ENCODE results near the gene FEZ2.

Gene FEZ2

DNA sequence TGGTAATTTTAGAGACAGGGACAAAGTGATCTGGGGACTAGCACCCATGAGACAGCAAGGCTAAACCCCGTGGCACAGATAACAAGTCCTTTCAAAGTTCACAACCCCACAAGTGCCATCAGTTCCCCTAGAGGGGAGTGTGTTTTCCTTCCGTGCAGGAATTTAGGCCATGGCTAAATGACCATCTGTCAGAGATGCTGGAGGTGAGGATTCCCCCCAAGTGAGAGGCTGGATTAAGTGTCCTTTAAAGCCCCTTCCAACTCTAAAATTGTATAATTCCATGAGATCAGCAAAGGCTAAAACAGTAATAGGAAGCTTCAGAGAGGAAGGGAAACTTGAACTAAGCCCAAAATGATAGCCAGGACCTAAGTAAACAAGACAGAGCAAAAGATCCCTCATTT, 8.7 kb downstream of the FEZ2 start:
- DNase-seq = no peak
- intact Hi-C loops (cut with DNase I) = no loop called here

DNA sequence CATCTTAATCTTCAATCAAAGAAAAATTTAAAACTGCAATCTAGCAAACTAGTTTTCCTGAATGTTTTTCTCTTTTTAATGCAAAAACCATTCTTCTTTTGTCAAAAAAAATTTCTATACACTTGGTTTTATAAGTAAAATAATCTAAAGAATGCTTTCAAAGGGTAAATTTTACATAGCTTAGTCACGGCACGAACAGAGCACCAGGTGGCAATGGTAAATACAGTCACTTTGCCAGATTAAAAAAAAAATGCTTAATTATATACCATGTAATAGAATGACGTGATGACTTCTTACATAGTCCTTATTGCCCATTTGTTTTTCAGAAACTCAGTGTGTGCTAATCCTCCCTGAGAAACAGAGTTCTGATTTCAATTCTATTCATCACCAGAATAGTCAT, 10.4 kb downstream of the FEZ2 start:
- intact Hi-C loops (cut with DNase I) = no loop called here
- no peak for DNase-seq

DNA sequence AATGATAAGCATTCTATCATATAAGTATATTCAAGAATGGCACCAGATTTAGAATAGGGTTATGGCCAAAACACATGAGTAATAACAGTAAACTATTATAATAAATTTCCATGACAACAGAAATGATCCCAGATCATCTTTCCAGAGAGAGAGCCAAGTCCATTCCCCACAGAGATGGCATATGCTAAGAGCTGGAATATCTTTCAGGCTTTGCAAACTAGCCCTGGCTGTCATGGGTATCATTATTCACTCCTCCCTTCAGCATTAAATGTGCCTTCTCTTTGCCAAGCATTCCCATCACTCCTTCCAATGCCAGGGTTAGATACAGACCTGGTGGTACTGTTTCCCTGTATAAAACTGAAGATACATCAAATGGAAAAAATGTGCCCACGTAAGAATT, 10.9 kb downstream of the FEZ2 start:
- intact Hi-C loops (cut with DNase I) = no loop called here
- no peak for DNase-seq

DNA sequence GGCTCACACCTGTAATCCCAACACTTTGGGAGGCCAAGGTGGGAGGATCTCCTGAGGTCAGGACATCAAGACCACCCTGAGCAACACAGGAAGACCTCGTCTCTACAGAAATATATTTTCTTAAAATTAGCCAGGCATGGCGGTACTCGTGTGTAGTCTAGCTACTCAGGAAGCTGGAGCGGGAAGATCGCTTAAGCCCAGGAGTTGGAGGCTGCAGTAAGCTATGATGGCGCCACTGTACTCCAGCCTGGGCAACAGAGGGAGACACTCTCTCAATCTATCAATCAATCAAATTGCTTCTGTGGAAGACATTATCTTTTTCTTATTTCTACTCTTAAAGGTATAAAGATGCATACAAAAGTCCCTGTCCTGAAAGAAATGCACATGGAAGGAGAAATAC, 11.3 kb downstream of the FEZ2 start:
- intact Hi-C loops (cut with DNase I) = no loop called here
- no peak for DNase-seq

DNA sequence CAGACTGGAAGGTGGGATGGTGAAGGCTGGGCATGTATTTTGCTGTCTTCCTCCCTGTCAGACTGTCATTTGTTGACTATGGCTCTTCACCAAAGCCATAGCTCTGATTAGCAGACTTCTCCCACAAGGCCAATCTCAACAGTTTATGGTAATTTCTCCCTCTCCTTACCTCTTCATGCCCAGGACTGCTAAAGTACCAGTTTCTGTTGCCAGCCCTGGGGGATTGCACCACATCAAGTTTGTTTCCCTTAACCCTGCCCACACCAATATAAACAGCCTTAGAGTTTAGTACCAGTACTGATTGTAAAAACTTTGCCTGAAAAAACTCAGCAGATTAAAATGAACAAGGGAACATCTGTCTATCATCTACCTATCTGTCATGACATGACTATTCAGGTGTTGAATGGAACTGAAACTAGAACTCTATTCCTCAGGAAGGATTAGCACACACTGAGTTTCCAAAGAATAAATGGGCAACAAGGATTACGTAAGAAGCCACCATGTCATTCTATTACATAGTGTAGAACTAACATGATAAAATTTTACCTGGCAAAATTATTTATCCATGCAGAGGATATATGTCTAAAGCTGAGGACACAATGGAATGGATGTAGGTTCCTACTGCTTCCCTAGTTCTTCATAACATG, 13.7 kb downstream of the FEZ2 start:
- DNase-seq = no peak

DNA sequence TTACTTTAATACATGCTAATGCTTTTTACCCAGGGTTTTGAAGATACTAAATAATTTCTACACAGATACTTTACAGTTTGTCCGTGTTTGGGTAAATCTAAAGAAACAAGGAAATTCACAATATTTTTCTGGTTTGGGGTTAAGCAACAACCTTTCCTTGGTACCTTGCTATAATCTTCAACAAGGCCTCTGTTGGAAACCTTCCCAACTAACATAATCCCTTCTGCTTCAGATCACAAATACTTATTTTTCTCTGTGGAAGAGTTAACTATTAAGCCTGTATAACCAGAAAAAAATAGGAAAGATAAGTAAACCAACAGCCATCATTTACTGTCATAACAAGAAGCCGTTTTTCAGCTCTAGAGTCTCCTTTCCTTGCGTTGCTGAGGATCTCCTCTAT, 15.0 kb downstream of the FEZ2 start:
- no peak for DNase-seq
- intact Hi-C loops (cut with DNase I) = no loop called here

More for the DNA sequence above, 13.7 kb downstream of the FEZ2 start:
- intact Hi-C loops (cut with DNase I) = no loop called here

DNA sequence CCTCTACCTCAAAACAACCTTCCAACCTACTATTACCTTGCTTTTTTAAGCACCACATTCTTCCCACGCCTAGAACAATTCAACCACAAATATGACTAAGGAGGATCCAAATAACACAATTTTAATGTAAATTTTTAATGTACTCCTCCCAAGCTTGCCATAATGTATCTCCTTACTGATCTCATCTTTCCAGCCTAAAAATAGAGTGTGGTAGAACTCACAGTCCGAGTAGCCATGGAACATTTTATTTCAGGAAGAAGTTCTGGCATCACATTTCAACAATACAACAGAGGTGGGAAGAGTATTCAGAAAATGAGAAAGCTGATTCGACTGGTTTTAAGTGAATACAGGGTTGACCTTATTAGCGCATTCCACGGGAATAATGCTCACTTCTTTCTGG, 15.4 kb downstream of the FEZ2 start:
- DNase-seq = no peak
- intact Hi-C loops (cut with DNase I) = no loop called here

DNA sequence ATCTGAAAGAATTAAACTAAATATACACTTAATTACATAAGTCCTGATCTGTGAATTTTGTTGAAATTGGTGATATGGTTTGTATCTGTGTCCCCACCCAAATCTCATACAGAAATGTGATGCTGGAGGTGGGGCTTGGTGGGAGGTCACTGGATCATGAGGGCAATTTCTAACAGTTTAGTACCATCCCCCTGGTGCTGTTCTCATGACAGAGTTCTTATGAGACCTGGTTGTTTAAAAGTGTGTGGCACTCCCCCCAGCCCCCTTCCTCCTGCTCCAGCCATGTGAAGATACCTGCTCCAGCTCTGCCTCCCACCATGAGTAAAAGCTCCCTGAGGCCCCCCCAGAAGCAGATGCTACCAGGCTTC, 18.7 kb downstream of the FEZ2 start:
- DNase-seq = no peak
- intact Hi-C loops (cut with DNase I) = no loop called here

DNA sequence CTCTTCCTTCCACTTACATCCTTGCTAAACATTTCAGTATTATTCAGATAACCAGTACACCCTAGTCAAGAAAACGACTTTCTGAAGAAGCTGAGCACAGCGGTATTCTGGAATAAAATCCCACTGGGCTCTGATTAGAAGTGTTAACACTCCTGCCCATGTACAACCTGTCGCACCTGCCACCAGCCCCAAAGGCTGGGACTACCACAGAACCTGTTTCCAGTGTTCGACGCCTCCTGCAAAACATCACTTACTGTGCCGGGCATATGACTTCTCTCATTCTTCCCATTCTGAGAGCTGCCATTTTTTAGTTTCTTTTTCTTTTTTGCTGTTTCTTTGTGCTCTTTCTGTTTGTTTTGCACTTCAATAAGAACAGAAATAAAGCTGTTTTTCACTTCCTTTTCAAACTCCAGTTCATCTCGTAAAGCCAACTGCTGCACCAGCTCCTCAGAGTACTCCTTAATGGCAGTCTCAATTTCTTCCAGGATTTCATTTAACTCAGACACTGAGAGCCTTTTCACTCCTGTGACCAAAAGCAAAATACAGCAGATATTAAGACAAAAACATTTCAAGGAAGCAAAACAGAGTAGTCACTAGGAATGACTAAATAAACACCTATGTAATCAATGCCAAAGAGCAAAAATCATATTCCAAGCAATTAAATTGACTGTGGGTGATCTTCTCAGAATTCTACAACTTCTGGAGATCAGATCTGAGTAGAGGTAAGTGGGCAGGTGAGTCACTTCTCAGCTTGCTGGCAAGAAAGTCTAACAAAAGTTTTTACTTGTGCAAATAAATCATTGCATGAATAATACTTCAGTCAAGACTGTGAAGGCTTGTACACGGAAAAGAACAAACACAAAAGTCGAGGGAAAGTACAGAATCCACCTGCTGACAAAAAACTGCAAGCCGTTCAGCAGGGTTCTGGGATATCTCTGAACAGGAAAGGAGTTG, 19.3 kb downstream of the FEZ2 start:
- intact Hi-C loops (cut with DNase I) = no loop called here
- DNase-seq = no peak

DNA sequence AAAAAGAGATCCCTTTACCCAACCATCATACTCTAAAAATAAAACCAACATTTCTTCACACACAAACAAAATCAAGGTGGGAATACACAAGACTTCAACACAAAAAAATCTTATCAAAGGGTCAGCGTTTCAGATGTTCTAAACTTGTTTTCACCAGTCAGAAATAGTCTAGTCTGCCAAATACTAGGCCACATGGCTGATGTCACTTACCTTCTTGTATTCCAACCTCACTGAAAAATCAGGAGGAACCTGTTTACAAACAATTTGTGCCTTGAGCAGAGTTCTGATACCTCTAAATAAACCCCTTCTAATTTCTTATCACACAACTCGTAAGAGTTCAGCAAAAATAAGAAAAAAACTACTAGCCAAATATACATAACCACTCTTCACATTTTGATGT, 20.1 kb downstream of the FEZ2 start:
- DNase-seq = no peak
- intact Hi-C loops (cut with DNase I) = no loop called here

DNA sequence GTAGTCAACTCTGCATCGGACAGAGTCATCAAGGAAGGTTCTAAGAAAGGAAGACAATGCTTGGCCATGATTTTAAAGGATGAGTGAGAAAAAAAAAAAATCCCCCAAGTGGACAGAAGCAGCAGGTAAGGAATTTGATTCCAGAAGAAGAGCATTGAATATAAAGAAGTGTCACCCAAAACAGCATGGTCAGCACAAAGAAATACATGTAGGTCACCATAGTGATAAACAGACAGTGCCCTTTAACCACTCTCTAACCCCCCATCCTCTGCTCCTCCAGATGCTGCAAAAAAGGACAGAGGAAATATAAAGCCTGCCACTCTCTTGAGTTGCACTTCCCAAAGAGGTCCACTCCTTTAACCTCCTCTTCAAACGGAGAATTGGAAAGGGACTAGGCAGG, 23.4 kb downstream of the FEZ2 start:
- intact Hi-C loops (cut with DNase I) = no loop called here
- DNase-seq = no peak

DNA sequence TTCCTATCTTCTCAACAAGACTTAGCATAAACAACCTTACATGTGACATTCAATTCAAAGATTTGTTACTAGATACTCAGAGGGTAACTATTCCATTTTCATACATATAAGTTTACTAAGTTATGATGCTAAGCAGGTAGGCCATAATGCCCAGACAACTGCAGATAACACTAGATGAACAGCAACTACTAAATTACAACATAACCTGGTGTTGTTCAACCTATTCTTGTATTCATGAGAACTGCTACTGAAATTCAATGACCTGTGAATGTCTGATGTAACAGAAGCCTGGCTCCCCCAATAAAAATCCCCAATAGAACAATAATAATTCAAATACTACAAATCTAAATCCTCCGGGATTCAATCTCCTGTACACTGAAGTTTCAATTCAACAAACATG, 24.8 kb downstream of the FEZ2 start:
- intact Hi-C loops (cut with DNase I) = no loop called here
- DNase-seq = no peak

DNA sequence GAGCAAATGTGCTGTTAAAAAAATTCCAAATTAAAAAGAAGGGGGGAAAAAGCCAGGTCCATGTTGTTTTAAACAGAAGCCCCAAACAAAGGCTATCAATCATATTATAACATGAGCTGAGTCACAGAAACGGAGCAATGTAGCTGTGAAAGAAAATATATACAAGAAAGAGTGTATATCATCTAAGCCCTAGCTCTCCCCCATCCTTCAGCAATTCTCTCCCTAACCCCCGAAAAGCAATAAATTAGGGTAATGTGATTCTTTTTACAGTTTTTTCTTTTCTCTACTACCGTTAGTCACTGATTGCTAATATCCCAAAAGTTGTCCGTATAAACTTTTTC, 25.3 kb downstream of the FEZ2 start:
- DNase-seq = no peak
- intact Hi-C loops (cut with DNase I) = no loop called here

DNA sequence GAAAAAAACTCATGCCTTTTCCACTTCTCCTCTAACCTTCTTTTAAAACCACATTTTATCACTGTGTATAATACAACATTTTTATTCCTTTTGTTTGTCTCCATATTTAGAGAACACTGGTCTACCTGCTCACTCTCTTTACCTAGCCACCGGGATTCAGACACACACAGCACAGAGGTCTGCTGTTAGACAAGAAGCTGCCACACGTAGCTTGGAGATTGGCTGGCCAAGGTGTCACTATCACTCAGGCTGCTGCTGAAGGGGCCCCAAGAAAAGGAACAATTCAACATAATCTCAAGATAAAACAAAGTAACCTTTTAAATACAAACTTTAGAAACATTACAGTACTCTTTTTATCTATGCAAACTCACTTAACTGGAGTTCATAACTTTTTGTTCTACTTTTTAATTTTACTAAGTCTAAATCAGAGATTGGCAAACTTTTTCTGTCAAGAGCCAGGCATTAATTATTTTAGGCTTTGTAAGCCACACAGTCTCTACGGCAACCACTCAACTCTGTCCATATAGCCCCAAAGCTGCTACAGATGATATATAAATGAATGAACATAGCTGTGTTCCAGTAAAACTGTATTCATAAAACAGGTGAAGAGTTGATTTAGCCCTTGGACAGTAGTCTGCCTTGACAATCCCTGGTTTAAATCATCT, 25.8 kb downstream of the FEZ2 start:
- no peak for DNase-seq
- intact Hi-C loops (cut with DNase I) = no loop called here

DNA sequence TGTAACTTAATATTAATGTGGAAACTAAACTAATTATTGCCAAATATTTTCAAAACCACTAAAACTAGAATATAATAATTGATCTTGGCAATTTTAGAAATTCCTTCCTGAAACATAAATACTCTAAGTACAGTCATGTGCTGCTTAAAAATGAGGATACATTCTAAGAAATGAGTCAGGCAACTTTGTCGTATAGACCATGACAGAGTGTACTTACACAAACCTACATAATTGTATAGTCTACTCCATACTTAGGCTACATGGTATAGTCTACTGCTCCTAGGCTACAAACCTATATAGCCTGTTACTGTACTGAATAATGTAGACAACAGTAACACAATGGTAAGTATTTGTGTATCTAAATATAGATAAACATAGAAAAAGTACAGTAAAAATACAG, 27.6 kb downstream of the FEZ2 start:
- DNase-seq = no peak
- intact Hi-C loops (cut with DNase I) = no loop called here

DNA sequence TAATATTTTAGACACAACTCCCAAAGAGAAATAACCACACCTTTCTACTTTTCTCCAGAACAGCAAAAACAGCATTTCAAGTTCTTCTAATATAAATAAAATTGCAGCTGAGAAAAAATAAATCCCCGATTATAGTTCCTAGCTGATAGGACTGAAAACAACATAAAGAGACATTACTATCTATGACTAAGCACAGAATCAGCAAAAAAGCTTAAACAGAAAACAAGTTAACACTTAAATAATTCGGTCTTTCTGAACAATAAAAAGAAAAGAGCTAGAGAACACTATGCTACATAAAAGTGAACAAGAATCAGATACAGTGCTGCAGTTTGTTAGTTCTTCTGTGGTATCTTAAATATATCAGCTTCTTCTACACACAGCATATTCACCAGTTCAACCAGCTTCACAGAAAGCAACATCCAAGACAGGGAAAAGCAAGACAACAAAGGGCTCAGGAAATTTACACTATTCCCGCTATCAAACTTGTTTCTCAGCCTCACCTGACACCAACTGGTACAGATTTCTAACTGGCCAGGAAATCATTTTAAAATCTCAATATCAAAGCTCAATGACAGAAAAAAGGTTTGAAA, 28.6 kb downstream of the FEZ2 start:
- DNase-seq = no peak
- intact Hi-C loops (cut with DNase I) = no loop called here

DNA sequence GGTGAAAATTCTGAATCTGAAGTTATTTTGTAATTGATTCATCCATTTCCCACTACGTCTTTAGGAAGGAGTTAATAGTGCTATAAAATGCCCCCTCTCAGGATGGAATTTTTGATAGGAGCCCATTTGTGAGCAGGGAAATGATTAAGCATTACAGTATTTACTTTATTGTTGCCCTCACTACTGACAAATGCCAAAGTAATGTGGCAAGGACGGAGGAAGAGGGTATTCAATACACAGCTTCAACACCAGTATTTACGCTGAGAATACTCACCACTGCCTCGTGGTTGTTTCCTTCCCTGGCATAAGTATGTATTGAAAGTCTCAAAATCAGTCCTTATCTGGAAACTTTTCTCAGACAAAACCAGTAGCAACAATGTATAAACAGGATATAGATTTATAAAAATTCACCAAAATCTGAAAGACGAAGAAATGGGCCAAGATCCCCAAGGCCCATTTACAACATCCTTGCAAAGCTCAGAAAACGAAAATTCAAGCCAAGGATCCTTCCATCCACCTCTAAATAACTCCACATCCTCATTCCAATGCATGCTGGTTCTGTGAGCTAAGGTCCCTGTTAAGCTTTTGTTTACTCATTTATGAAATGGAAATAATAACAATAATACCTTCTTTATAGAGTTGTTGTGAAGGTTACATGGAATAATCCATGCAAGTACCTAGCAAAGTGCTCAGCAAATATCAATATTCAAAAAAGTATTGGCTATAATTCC, 29.3 kb downstream of the FEZ2 start:
- no peak for DNase-seq
- intact Hi-C loops (cut with DNase I) = no loop called here

DNA sequence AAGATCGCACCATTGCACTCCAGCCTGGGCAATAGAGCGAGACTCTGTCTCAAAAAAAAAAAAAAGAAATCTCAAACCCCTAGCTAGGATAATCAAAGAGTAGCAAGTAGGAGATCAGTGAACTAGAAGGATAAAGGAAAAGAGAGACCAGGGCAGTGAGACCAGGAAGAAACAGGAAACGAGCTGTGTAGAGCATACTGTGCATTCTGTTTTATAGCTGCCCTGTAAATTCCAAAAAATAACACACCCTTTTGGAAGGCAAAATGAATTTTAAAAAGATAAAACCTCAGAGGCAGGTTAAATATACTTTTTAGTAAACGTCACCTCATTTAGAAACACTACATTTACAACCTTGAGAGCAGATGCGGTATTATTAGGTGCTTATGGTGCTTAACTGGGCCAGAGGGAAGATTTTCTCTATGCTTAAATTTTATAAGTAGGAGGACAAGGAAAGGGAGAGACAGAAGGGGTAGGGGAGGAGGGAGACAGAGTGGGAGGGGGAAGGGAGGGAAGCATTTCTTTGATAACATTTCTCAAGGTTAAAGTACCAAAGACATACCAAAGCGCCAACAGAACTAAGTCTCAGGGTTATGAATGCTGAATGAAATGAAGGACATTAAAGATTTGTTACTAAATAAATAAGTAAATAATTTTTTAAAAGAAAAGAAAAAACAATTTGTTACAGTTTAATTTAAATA, 30.1 kb downstream of the FEZ2 start:
- no peak for DNase-seq
- intact Hi-C loops (cut with DNase I) = no loop called here

DNA sequence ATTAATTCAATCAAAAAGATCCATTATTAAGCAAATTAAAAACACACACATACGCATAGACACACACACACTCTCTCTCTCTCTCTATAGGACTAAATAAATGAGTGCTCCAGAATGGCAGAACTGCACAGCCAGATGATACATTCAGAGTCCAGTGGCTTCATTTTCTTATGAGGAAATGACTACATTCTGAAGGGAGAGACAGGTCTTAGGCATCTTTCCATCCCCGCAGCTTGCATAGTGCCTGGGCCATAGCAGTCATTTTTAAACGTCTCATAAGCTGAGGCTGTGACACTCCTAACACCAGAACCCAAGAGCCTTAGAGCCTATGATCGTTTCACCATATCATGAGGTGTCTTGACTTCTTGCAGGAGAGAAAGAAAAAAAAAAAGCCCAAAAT, 31.1 kb downstream of the FEZ2 start:
- no peak for DNase-seq
- intact Hi-C loops (cut with DNase I) = no loop called here

DNA sequence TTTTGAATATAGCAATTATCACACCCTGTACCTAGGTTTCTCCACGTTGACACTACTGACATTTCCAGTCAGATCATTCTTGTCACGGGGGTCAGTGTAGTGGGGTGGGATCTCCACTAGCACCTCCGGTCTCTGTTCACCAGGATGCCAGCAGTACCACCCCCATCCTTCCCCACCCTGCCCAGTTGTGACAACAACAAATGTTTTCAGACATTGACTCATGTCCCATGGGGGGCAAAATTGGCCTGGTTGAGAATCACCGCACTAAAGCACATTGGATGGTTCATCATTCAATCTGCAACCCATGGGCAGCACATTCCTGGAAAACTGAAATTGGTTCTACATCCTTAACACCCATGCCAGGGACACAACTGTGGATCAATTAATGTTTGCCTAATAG, 32.3 kb downstream of the FEZ2 start:
- no peak for DNase-seq
- intact Hi-C loops (cut with DNase I) = no loop called here

Data from posterior cingulate gyrus (tissue), 11 donors.